ENCODE results near the gene LIMCH1.

The LIMCH1 gene

GRCh38 chr4:41505161-41505661, 32.7 kb upstream of the LIMCH1 start:
- TF ChIP-seq FOXP2 (optimal IDR thresholded peaks at IDR 0.05; ENCODE audit: borderline replicate concordance, extremely low read depth, extremely low read length, insufficient read depth) (no peak), REST (IDR thresholded peaks at IDR 0.05; ENCODE audit: insufficient read depth in 1 of 2, low read depth in 2 of 2, low read length in 2 of 2) (no peak), SIN3A (IDR thresholded peaks at IDR 0.05; ENCODE audit: borderline replicate concordance, insufficient read depth, low read length) (no peak), POLR2AphosphoS5 (IDR thresholded peaks at IDR 0.05; ENCODE audit: low read depth, low read length) (no peak), TAF1 (IDR thresholded peaks at IDR 0.05; ENCODE audit: borderline replicate concordance, insufficient read depth, low read length) (no peak)

- TF ChIP-seq TAF1 (IDR thresholded peaks at IDR 0.05; ENCODE audit: borderline replicate concordance, insufficient read depth, low read length) = no peak
- no peak for TF ChIP-seq REST (IDR thresholded peaks at IDR 0.05; ENCODE audit: insufficient read depth in 1 of 2, low read depth in 2 of 2, low read length in 2 of 2)
- no peak for TF ChIP-seq FOXP2 (optimal IDR thresholded peaks at IDR 0.05; ENCODE audit: borderline replicate concordance, extremely low read depth, extremely low read length, insufficient read depth)
- TF ChIP-seq SIN3A (IDR thresholded peaks at IDR 0.05; ENCODE audit: borderline replicate concordance, insufficient read depth, low read length) = no peak
- no peak for TF ChIP-seq POLR2AphosphoS5 (IDR thresholded peaks at IDR 0.05; ENCODE audit: low read depth, low read length)
Measured at GRCh38 chr4:41506130-41506529, 31.8 kb upstream of the LIMCH1 start.

GRCh38 chr4:41507291-41507947, 30.5 kb upstream of the LIMCH1 start:
- TF ChIP-seq FOXP2 (optimal IDR thresholded peaks at IDR 0.05; ENCODE audit: borderline replicate concordance, extremely low read depth, extremely low read length, insufficient read depth) (no peak), SIN3A (IDR thresholded peaks at IDR 0.05; ENCODE audit: borderline replicate concordance, insufficient read depth, low read length) (no peak)

- no peak for TF ChIP-seq SIN3A (IDR thresholded peaks at IDR 0.05; ENCODE audit: borderline replicate concordance, insufficient read depth, low read length)
- TF ChIP-seq POLR2AphosphoS5 (IDR thresholded peaks at IDR 0.05; ENCODE audit: low read depth, low read length) = no peak
- TF ChIP-seq REST (IDR thresholded peaks at IDR 0.05; ENCODE audit: insufficient read depth in 1 of 2, low read depth in 2 of 2, low read length in 2 of 2) = no peak
- TF ChIP-seq FOXP2 (optimal IDR thresholded peaks at IDR 0.05; ENCODE audit: borderline replicate concordance, extremely low read depth, extremely low read length, insufficient read depth) = no peak
- no peak for TF ChIP-seq TAF1 (IDR thresholded peaks at IDR 0.05; ENCODE audit: borderline replicate concordance, insufficient read depth, low read length)
Measured at GRCh38 chr4:41509451-41509866, 28.5 kb upstream of the LIMCH1 start.

GRCh38 chr4:41510179-41510578, 27.8 kb upstream of the LIMCH1 start:
- TF ChIP-seq REST (IDR thresholded peaks at IDR 0.05; ENCODE audit: insufficient read depth in 1 of 2, low read depth in 2 of 2, low read length in 2 of 2) (no peak), FOXP2 (optimal IDR thresholded peaks at IDR 0.05; ENCODE audit: borderline replicate concordance, extremely low read depth, extremely low read length, insufficient read depth) (no peak), TAF1 (IDR thresholded peaks at IDR 0.05; ENCODE audit: borderline replicate concordance, insufficient read depth, low read length) (no peak), SIN3A (IDR thresholded peaks at IDR 0.05; ENCODE audit: borderline replicate concordance, insufficient read depth, low read length) (no peak), POLR2AphosphoS5 (IDR thresholded peaks at IDR 0.05; ENCODE audit: low read depth, low read length) (no peak)

Data from PFSK-1 (cell line).